Mucosa of stomach (tissue), 1 donor: ENCODE results near the gene TMEM131L.

Experiments
- H3K27me3 ChIP-seq: one replicate; pipeline ENCODE4 v1.7.0; 2013; ENCODE audit warnings: mild to moderate bottlenecking, low read length; ENCODE audit not compliant: control insufficient read depth, insufficient read depth
- H3K36me3 ChIP-seq: one replicate; pipeline ENCODE4 v1.7.0; 2013; ENCODE audit warnings: low read length; ENCODE audit not compliant: control insufficient read depth, insufficient read depth
- H3K4me1 ChIP-seq: one replicate; pipeline ENCODE4 v1.7.0; 2013; ENCODE audit warnings: mild to moderate bottlenecking, low read length; ENCODE audit not compliant: control insufficient read depth, insufficient read depth
- H3K4me3 ChIP-seq: one replicate; pipeline ENCODE4 v1.7.0; 2013; ENCODE audit warnings: low read length
- H3K9ac ChIP-seq: one replicate; pipeline ENCODE4 v1.7.0; 2013; ENCODE audit warnings: mild to moderate bottlenecking, low read length, moderate library complexity
- H3K9me3 ChIP-seq: one replicate; pipeline ENCODE4 v1.7.0; 2013; ENCODE audit warnings: mild to moderate bottlenecking, low read length, moderate library complexity; ENCODE audit not compliant: control insufficient read depth
- donor health status: Pancreatic carcinoma.

The TMEM131L gene

GRCh38 chr4:153639833-153640802 lies 174.0 kb downstream of the TMEM131L start:
- no peaks in the 10 kb centered on the region for H3K4me1 ChIP-seq
- no peak overlapping the region for H3K9ac ChIP-seq
- H3K9me3 ChIP-seq, result no peaks in the 10 kb centered on the region
- H3K36me3 ChIP-seq, result no peaks in the 10 kb centered on the region
- no peaks in the 10 kb centered on the region for H3K27me3 ChIP-seq
- no peak overlapping the region for H3K4me3 ChIP-seq

- Histone ChIP-seq H3K4me1 (no peaks in the 10 kb centered on the region), H3K9me3 (no peaks in the 10 kb centered on the region), H3K36me3 (no peaks in the 10 kb centered on the region), H3K9ac (no peak overlapping the region), H3K27me3 (no peaks in the 10 kb centered on the region), H3K4me3 (no peak overlapping the region)
Observed at GRCh38 chr4:153641532-153641931, 175.4 kb downstream of the TMEM131L start.

GRCh38 chr4:153643406-153644383 lies 177.5 kb downstream of the TMEM131L start:
- Histone ChIP-seq H3K9me3 (no peaks in the 10 kb centered on the region), H3K27me3 (no peaks in the 10 kb centered on the region), H3K4me3 (no peak overlapping the region)

GRCh38 chr4:153645183-153645582 lies 179.0 kb downstream of the TMEM131L start:
- Histone ChIP-seq H3K4me3 (no peak overlapping the region), H3K27me3 (no peaks in the 10 kb centered on the region), H3K36me3 (no peaks in the 10 kb centered on the region), H3K9me3 (no peaks in the 10 kb centered on the region), H3K4me1 (no peaks in the 10 kb centered on the region), H3K9ac (no peak overlapping the region)

More at GRCh38 chr4:153643406-153644383, 177.5 kb downstream of the TMEM131L start:
- Histone ChIP-seq H3K4me1 (no peaks in the 10 kb centered on the region), H3K9ac (no peak overlapping the region), H3K36me3 (no peaks in the 10 kb centered on the region)

- H3K4me1 ChIP-seq, result no peaks in the 10 kb centered on the region
- no peak overlapping the region for H3K9ac ChIP-seq
- no peak overlapping the region for H3K4me3 ChIP-seq
- H3K27me3 ChIP-seq, result no peaks in the 10 kb centered on the region
- no peaks in the 10 kb centered on the region for H3K36me3 ChIP-seq
- no peaks in the 10 kb centered on the region for H3K9me3 ChIP-seq
Observed at GRCh38 chr4:153646261-153646660, 180.1 kb downstream of the TMEM131L start.

- Histone ChIP-seq H3K4me3 (no peak overlapping the region), H3K4me1 (no peaks in the 10 kb centered on the region)
Observed at GRCh38 chr4:153646978-153647377, 180.8 kb downstream of the TMEM131L start.

GRCh38 chr4:153647975-153648374 lies 181.8 kb downstream of the TMEM131L start:
- Histone ChIP-seq H3K4me3 (no peak overlapping the region), H3K9ac (no peak overlapping the region), H3K9me3 (no peaks in the 10 kb centered on the region), H3K4me1 (no peaks in the 10 kb centered on the region), H3K36me3 (no peaks in the 10 kb centered on the region), H3K27me3 (no peaks in the 10 kb centered on the region)

More at GRCh38 chr4:153646978-153647377, 180.8 kb downstream of the TMEM131L start:
- no peak overlapping the region for H3K9ac ChIP-seq
- H3K27me3 ChIP-seq, result no peaks in the 10 kb centered on the region
- H3K36me3 ChIP-seq, result no peaks in the 10 kb centered on the region
- no peaks in the 10 kb centered on the region for H3K9me3 ChIP-seq

GRCh38 chr4:153649572-153649991 lies 183.4 kb downstream of the TMEM131L start:
- Histone ChIP-seq H3K4me3 (no peak overlapping the region), H3K4me1 (no peaks in the 10 kb centered on the region), H3K36me3 (no peaks in the 10 kb centered on the region), H3K9me3 (no peaks in the 10 kb centered on the region), H3K27me3 (no peaks in the 10 kb centered on the region), H3K9ac (no peak overlapping the region)

- Histone ChIP-seq H3K36me3 (no peaks in the 10 kb centered on the region), H3K9ac (no peak overlapping the region), H3K4me3 (no peak overlapping the region), H3K27me3 (no peaks in the 10 kb centered on the region), H3K4me1 (no peaks in the 10 kb centered on the region), H3K9me3 (no peaks in the 10 kb centered on the region)
Observed at GRCh38 chr4:153651116-153651515, 185.0 kb downstream of the TMEM131L start.

GRCh38 chr4:153651587-153651986 lies 185.4 kb downstream of the TMEM131L start:
- H3K4me3 ChIP-seq, result no peak overlapping the region
- H3K9me3 ChIP-seq, result no peaks in the 10 kb centered on the region
- H3K36me3 ChIP-seq, result no peaks in the 10 kb centered on the region
- H3K4me1 ChIP-seq, result no peaks in the 10 kb centered on the region
- no peaks in the 10 kb centered on the region for H3K27me3 ChIP-seq
- no peak overlapping the region for H3K9ac ChIP-seq

- H3K9me3 ChIP-seq, result no peaks in the 10 kb centered on the region
- no peak overlapping the region for H3K4me3 ChIP-seq
- H3K9ac ChIP-seq, result no peak overlapping the region
- no peaks in the 10 kb centered on the region for H3K27me3 ChIP-seq
- H3K4me1 ChIP-seq, result no peaks in the 10 kb centered on the region
- H3K36me3 ChIP-seq, result no peaks in the 10 kb centered on the region
Observed at GRCh38 chr4:153652051-153652784, 186.1 kb downstream of the TMEM131L start.
